Tibial nerve (tissue), 4 donors: Measurements from ENCODE around the gene FGGY.

Source experiments
- EP300 ChIP-seq, 2 donors: sonication (generic); formaldehyde crosslinking; IDR thresholded peaks; one replicate each; pipeline ENCODE4 v1.6.1; 2017; ENCODE audit warnings: antibody characterized with exemption in 2 of 2, mild to moderate bottlenecking in 1 of 2
- TF ChIP-seq, protein P1 (sequence below), 5 experiments: fragments of 200-600 bp in 3 of 5; fragments of 450-650 bp in 2 of 5; sonication (generic) in 3 of 5; IDR thresholded peaks; one replicate each; pipeline ENCODE4 v1.5.1; 2016 to 2019; ENCODE audit warnings: antibody characterized with exemption in 5 of 5, mild to moderate bottlenecking in 3 of 5, moderate library complexity in 2 of 5

- TF ChIP-seq, protein P1, sequence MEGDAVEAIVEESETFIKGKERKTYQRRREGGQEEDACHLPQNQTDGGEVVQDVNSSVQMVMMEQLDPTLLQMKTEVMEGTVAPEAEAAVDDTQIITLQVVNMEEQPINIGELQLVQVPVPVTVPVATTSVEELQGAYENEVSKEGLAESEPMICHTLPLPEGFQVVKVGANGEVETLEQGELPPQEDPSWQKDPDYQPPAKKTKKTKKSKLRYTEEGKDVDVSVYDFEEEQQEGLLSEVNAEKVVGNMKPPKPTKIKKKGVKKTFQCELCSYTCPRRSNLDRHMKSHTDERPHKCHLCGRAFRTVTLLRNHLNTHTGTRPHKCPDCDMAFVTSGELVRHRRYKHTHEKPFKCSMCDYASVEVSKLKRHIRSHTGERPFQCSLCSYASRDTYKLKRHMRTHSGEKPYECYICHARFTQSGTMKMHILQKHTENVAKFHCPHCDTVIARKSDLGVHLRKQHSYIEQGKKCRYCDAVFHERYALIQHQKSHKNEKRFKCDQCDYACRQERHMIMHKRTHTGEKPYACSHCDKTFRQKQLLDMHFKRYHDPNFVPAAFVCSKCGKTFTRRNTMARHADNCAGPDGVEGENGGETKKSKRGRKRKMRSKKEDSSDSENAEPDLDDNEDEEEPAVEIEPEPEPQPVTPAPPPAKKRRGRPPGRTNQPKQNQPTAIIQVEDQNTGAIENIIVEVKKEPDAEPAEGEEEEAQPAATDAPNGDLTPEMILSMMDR (IDR thresholded peaks at IDR 0.05): no peak
- no peak for TF ChIP-seq EP300 (IDR thresholded peaks at IDR 0.05)
These were observed 185.1 kb downstream of the FGGY start for GRCh38 chr1:59481881-59482505.
